ENCODE measurements around the gene ZNF230.

The ZNF230 gene

GRCh38 chr19:44026622-44027021 is 23.9 kb downstream of the ZNF230 start:
- peaks cover 50% of the 10 kb centered on the region for H3K36me3 ChIP-seq (ENCODE audit: control insufficient read depth, insufficient read depth, low read length)
- DNase-seq = no peak
- H3K27ac ChIP-seq (ENCODE audit: insufficient read depth, low read length, poor library complexity, severe bottlenecking) = no peak overlapping the region
- no peak overlapping the region for H3K4me3 ChIP-seq (ENCODE audit: insufficient read depth, low read depth, low read length, poor library complexity, severe bottlenecking)
- H3K4me1 ChIP-seq (ENCODE audit: control insufficient read depth, insufficient read depth, low read length, poor library complexity, severe bottlenecking) = peaks cover 6% of the 10 kb centered on the region
- no peaks in the 10 kb centered on the region for H3K27me3 ChIP-seq (replicated peaks; ENCODE audit: control insufficient read depth, insufficient read depth, low read length, poor library complexity, severe bottlenecking)
- H3K9me3 ChIP-seq (ENCODE audit: control insufficient read depth, low read length) = peaks cover 16% of the 10 kb centered on the region

GRCh38 chr19:44032001-44032610 is 29.3 kb downstream of the ZNF230 start:
- H3K4me1 ChIP-seq (ENCODE audit: control insufficient read depth, insufficient read depth, low read length, poor library complexity, severe bottlenecking) = no peaks in the 10 kb centered on the region
- H3K9me3 ChIP-seq (ENCODE audit: control insufficient read depth, low read length) = peaks cover 52% of the 10 kb centered on the region
- H3K27me3 ChIP-seq (replicated peaks; ENCODE audit: control insufficient read depth, insufficient read depth, low read length, poor library complexity, severe bottlenecking) = no peaks in the 10 kb centered on the region
- no peak overlapping the region for H3K4me3 ChIP-seq (ENCODE audit: insufficient read depth, low read depth, low read length, poor library complexity, severe bottlenecking)
- peaks cover 56% of the 10 kb centered on the region for H3K36me3 ChIP-seq (ENCODE audit: control insufficient read depth, insufficient read depth, low read length)
- no peak for DNase-seq
- no peak overlapping the region for H3K27ac ChIP-seq (ENCODE audit: insufficient read depth, low read length, poor library complexity, severe bottlenecking)

DNA sequence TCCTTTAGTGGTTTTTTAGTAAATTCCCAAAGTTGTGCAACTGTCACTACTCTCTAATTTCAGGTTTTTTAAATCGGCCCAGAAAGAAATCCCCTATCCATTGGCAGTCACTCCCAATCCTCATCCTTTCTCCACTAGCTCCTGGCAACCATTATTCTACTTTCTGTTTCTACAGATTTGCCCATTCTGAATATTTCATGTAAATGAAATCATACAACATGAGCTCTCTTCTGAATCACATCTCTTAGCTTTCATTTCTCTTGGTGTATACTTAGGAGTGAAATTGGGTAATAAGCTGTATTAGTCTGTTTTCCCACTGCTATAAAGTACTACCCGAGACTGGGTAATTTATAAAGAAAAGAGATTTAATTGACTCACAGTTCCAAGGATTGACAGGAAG is 39.4 kb downstream of the ZNF230 start:
- Histone ChIP-seq H3K4me3 (ENCODE audit: insufficient read depth, low read depth, low read length, poor library complexity, severe bottlenecking) (no peak overlapping the region), H3K36me3 (ENCODE audit: control insufficient read depth, insufficient read depth, low read length) (no peaks in the 10 kb centered on the region), H3K27ac (ENCODE audit: insufficient read depth, low read length, poor library complexity, severe bottlenecking) (no peak overlapping the region), H3K9me3 (ENCODE audit: control insufficient read depth, low read length) (peaks cover 3% of the 10 kb centered on the region), H3K4me1 (ENCODE audit: control insufficient read depth, insufficient read depth, low read length, poor library complexity, severe bottlenecking) (no peaks in the 10 kb centered on the region), H3K27me3 (replicated peaks; ENCODE audit: control insufficient read depth, insufficient read depth, low read length, poor library complexity, severe bottlenecking) (no peaks in the 10 kb centered on the region)
- no peak for DNase-seq

DNA sequence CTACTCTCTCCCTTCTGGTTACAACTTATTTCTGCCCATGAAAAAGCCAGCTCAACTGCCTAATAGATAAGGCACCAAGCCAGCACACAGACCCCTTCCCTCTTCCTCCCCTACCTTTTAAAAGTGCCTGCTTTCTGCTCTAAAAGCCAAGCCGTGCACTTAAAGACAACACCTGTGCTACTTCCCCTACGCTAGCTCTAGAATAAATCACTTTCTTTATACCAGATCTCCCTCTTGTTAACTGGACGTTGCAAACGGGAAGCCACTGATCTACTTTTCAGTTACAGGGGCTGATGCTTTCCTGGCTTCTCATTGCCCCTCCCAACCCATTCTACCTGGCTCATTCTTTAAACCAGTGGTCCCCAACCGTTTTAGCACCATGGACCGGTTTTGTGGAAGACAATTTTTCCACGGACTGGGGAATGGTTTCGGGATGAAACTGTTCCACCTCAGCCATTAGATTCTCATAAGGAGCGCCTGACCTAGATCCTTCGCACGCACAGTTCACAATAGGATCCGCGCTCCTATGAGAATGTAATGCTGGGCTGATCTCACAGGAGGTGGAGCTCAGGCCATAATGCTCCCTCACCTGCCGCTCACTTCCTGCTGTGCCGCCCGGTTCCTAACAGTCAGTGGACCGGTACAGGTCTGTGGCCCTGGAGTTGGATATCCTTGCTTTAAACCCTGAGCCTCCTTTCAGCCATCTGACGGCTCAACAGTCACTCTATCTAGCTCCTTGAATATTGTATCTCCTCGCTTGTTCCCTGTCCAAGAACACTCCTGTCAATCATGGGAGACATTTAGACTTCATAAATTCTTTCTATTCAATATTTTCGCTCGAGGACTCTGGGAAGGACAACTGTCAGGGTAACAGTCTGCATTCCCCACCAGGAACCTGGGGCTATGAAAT is 48.2 kb downstream of the ZNF230 start:
- Histone ChIP-seq H3K27me3 (replicated peaks; ENCODE audit: control insufficient read depth, insufficient read depth, low read length, poor library complexity, severe bottlenecking) (no peaks in the 10 kb centered on the region), H3K36me3 (ENCODE audit: control insufficient read depth, insufficient read depth, low read length) (no peaks in the 10 kb centered on the region), H3K27ac (ENCODE audit: insufficient read depth, low read length, poor library complexity, severe bottlenecking) (no peak overlapping the region), H3K4me1 (ENCODE audit: control insufficient read depth, insufficient read depth, low read length, poor library complexity, severe bottlenecking) (no peaks in the 10 kb centered on the region), H3K4me3 (ENCODE audit: insufficient read depth, low read depth, low read length, poor library complexity, severe bottlenecking) (peak overlapping the region; percentile 73), H3K9me3 (ENCODE audit: control insufficient read depth, low read length) (no peaks in the 10 kb centered on the region)
- DNase-seq = no peak

DNA sequence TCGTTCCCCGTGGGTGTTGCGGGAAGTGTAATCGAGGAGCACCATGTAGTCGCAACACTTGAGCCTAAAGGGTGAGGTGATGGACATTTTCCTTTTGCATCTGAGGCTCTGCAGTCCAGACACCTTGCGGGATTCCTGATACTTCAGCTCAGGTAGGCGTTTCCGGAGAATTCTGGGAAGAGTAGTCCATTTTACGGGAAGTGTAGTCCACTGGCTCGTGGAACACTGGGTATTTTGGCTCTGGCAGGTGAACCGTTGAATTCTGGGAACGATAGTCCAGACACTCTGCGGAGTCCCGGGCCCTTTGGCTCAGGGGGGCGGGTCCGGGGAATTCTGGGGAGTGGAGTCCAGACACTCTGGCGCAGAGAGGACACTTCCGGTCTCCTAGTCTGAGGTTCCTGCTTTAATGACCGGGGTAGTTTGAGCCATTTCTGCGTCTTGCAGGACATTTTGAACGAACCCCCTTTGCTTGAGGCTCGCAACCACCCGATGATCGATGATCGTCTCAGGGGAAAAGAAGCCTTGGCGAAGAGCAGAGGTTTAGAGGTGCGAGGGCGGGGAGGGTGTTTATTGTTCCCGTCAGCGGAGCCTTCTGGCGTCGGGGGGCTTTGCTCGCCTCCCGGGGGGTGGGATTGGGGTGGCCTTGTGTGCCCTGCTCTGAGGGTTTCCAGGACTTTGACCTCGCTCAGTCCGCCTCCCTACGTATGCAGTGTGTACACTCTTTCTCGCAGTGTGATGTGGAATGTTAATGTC is 49.1 kb downstream of the ZNF230 start, which contains the start of gene ZNF223:
ZNF223 (plus strand) TSS at position 387 of the 753 bp plus-strand sequence. CDS start 3,141 bp downstream, outside the sequence.
- Histone ChIP-seq H3K27ac (ENCODE audit: insufficient read depth, low read length, poor library complexity, severe bottlenecking) (no peak within 1 kb of the TSS), H3K4me1 (ENCODE audit: control insufficient read depth, insufficient read depth, low read length, poor library complexity, severe bottlenecking) (no peaks in the 10 kb centered on the region), H3K27me3 (replicated peaks; ENCODE audit: control insufficient read depth, insufficient read depth, low read length, poor library complexity, severe bottlenecking) (no peaks in the 10 kb centered on the region), H3K9me3 (ENCODE audit: control insufficient read depth, low read length) (no peaks in the 10 kb centered on the region), H3K4me3 (ENCODE audit: insufficient read depth, low read depth, low read length, poor library complexity, severe bottlenecking) (peak within 1 kb of the TSS; percentile 73), H3K36me3 (ENCODE audit: control insufficient read depth, insufficient read depth, low read length) (no peaks in the 10 kb centered on the region)
- DNase-seq = peak; percentile 15 to 34 (median 31)

- Histone ChIP-seq H3K27ac (ENCODE audit: insufficient read depth, low read length, poor library complexity, severe bottlenecking) (no peak overlapping the region), H3K4me3 (ENCODE audit: insufficient read depth, low read depth, low read length, poor library complexity, severe bottlenecking) (no peak overlapping the region), H3K9me3 (ENCODE audit: control insufficient read depth, low read length) (no peaks in the 10 kb centered on the region)
Observed at GRCh38 chr19:44055870-44056269, 53.1 kb downstream of the ZNF230 start.

DNA sequence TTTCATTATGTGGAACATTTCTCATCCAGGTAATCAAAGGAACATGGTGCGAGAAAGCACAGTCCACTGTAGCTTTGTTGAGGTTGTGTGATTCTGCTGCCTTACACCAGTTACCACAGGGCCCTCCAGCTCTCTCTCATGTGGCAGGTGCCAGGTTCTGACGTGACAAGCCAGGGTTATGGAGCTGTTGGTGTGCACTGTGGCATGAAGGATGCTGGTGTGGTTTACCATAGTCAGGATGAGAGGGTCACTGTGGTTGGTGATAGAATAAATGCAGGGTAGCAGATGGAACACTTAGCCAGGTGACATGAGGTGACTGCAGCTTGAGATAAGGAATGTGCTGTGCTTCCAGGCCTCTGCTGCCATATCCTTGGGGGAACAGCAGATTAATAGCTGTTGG is 56.5 kb downstream of the ZNF230 start:
- peaks cover 41% of the 10 kb centered on the region for H3K36me3 ChIP-seq (ENCODE audit: control insufficient read depth, insufficient read depth, low read length)
- no peak overlapping the region for H3K27ac ChIP-seq (ENCODE audit: insufficient read depth, low read length, poor library complexity, severe bottlenecking)
- no peak overlapping the region for H3K4me3 ChIP-seq (ENCODE audit: insufficient read depth, low read depth, low read length, poor library complexity, severe bottlenecking)
- no peaks in the 10 kb centered on the region for H3K9me3 ChIP-seq (ENCODE audit: control insufficient read depth, low read length)
- no peaks in the 10 kb centered on the region for H3K27me3 ChIP-seq (replicated peaks; ENCODE audit: control insufficient read depth, insufficient read depth, low read length, poor library complexity, severe bottlenecking)
- DNase-seq = no peak
- H3K4me1 ChIP-seq (ENCODE audit: control insufficient read depth, insufficient read depth, low read length, poor library complexity, severe bottlenecking) = no peaks in the 10 kb centered on the region

More at GRCh38 chr19:44055870-44056269, 53.1 kb downstream of the ZNF230 start:
- H3K36me3 ChIP-seq (ENCODE audit: control insufficient read depth, insufficient read depth, low read length) = peaks cover 12% of the 10 kb centered on the region
- no peak for DNase-seq
- no peaks in the 10 kb centered on the region for H3K4me1 ChIP-seq (ENCODE audit: control insufficient read depth, insufficient read depth, low read length, poor library complexity, severe bottlenecking)
- no peaks in the 10 kb centered on the region for H3K27me3 ChIP-seq (replicated peaks; ENCODE audit: control insufficient read depth, insufficient read depth, low read length, poor library complexity, severe bottlenecking)

DNA sequence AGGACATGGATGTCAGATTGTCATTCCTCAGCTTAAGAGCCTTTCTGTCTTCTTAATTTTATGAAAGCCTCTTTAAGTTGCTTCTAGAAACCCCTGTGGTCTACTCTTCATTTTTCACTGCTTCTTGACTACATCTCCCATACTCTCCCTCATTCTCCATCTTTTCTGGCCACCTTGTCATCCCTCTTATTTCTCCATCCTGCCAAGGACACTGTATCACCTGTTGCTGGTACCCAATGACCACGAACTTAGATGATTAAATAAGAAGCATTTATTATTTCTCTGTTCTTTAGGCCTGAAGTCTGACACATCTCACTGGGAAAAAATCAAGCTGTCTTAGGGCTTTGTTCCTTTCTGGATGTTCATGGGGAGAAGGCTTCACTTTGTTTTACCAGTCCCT is 58.3 kb downstream of the ZNF230 start:
- H3K27me3 ChIP-seq (replicated peaks; ENCODE audit: control insufficient read depth, insufficient read depth, low read length, poor library complexity, severe bottlenecking) = no peaks in the 10 kb centered on the region
- H3K36me3 ChIP-seq (ENCODE audit: control insufficient read depth, insufficient read depth, low read length) = peaks cover 42% of the 10 kb centered on the region
- no peaks in the 10 kb centered on the region for H3K4me1 ChIP-seq (ENCODE audit: control insufficient read depth, insufficient read depth, low read length, poor library complexity, severe bottlenecking)
- peaks cover 4% of the 10 kb centered on the region for H3K9me3 ChIP-seq (ENCODE audit: control insufficient read depth, low read length)
- no peak overlapping the region for H3K4me3 ChIP-seq (ENCODE audit: insufficient read depth, low read depth, low read length, poor library complexity, severe bottlenecking)
- no peak overlapping the region for H3K27ac ChIP-seq (ENCODE audit: insufficient read depth, low read length, poor library complexity, severe bottlenecking)
- no peak for DNase-seq
